Breast epithelium (tissue), 4 donors: ENCODE results near the gene SHISA6. TPM values are rescaled to one million over a fixed set of nuclear protein-coding genes. Genes with fewer than 3 reads are reported as not detected.

Source experiments
- DNase-seq, 2 donors: peaks; one replicate each; pipeline ENCODE4 v3.0.0-alpha.2; 2019; ENCODE audit warnings: low spot score in 2 of 2
- H3K27ac ChIP-seq, 2 donors: fragments of 200-600 bp; sonication (generic) in 1 of 2; one replicate each; pipeline ENCODE4 v1.5.1; 2016 to 2019; ENCODE audit warnings: mild to moderate bottlenecking in 1 of 2
- H3K27me3 ChIP-seq, 2 donors: fragments of 200-600 bp; sonication (generic) in 1 of 2; one replicate each; pipeline versions ENCODE4 v1.5.1 to v1.6.0; 2017 to 2019; ENCODE audit warnings: control low read depth in 1 of 2, mild to moderate bottlenecking in 1 of 2
- H3K36me3 ChIP-seq: fragments of 200-600 bp; one replicate; pipeline ENCODE4 v1.5.1; 2019
- H3K4me1 ChIP-seq, 2 donors: fragments of 200-600 bp; sonication (generic); one replicate each; pipeline ENCODE4 v1.5.1; 2016 to 2019; ENCODE audit warnings: control low read depth in 1 of 2
- H3K4me3 ChIP-seq, 3 donors: fragments of 200-600 bp; sonication (generic); 1 replicate in 2 of 3; 2 replicates in 1 of 3; pipeline ENCODE4 v1.5.1; 2016 to 2019; ENCODE audit warnings: mild to moderate bottlenecking in 3 of 3, moderate library complexity in 2 of 3
- H3K9me3 ChIP-seq, 2 donors: fragments of 200-600 bp; sonication (generic) in 1 of 2; one replicate each; pipeline ENCODE4 v1.5.1; 2016 to 2019; ENCODE audit warnings: control low read depth in 1 of 2
- POLR2A ChIP-seq: fragments of 450-650 bp; IDR thresholded peaks from one replicate; pipeline ENCODE4 v1.6.1; 2016; ENCODE audit warnings: antibody characterized with exemption, mild to moderate bottlenecking, moderate library complexity
- POLR2AphosphoS5 ChIP-seq, 3 donors: sonication (generic); formaldehyde crosslinking; IDR thresholded peaks; one replicate each; pipeline ENCODE4 v1.6.1; 2017; ENCODE audit warnings: antibody characterized with exemption in 3 of 3
- intact Hi-C: fragments of 100-400 bp; cut with DNase I; formaldehyde crosslinking; loops from one replicate; pipeline ENCODE4 v1.15.1; 2023; ENCODE audit warnings: low total_unique reads
- total RNA-seq, 3 donors: library from RNA; depleted of rRNA; stranded (reverse); fragments of >200 nt; gene quantifications; one replicate each; pipeline ENCODE4 v1.1.0, GENCODE V29; 2016
- TF ChIP-seq, protein P1 (sequence below), 3 donors: fragments of 450-650 bp; IDR thresholded peaks; one replicate each; pipeline ENCODE4 v1.5.1; 2016 to 2017; ENCODE audit warnings: antibody characterized with exemption in 3 of 3, mild to moderate bottlenecking in 3 of 3, moderate library complexity in 3 of 3

SHISA6 gene
- total RNA-seq, 3 donors from 2014 or later = 0.44 to 5.3 (median 3.3) TPM

DNA sequence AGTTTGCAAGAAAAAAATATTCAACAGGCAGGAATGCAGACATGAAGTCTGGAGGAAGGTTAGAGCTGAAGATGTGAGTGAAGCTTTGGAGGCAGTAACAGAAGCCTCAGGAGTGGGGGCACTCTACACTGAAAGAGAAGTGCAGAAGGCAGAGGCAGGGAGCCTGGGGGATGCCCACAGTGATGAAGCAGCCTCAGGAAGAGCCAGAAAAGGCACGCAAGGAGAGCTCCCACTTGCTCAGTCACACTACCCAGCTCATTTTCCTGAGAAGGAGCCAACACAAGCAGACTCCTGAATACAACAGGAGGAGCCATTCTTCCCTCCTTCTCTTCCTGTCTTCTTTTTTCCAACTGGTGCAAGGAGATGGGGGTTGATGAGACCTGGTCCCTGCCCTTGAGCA lies 312.1 kb downstream of the SHISA6 start:
- intact Hi-C loops = no loop called here
- no peak for DNase-seq
- Histone ChIP-seq H3K36me3 (no peaks in the 10 kb centered on the region), H3K27ac (no peak overlapping the region), H3K27me3 (no peaks in the 10 kb centered on the region), H3K4me3 (no peak overlapping the region), H3K4me1 (no peaks in the 10 kb centered on the region), H3K9me3 (no peaks in the 10 kb centered on the region)
- TF ChIP-seq, protein P1, sequence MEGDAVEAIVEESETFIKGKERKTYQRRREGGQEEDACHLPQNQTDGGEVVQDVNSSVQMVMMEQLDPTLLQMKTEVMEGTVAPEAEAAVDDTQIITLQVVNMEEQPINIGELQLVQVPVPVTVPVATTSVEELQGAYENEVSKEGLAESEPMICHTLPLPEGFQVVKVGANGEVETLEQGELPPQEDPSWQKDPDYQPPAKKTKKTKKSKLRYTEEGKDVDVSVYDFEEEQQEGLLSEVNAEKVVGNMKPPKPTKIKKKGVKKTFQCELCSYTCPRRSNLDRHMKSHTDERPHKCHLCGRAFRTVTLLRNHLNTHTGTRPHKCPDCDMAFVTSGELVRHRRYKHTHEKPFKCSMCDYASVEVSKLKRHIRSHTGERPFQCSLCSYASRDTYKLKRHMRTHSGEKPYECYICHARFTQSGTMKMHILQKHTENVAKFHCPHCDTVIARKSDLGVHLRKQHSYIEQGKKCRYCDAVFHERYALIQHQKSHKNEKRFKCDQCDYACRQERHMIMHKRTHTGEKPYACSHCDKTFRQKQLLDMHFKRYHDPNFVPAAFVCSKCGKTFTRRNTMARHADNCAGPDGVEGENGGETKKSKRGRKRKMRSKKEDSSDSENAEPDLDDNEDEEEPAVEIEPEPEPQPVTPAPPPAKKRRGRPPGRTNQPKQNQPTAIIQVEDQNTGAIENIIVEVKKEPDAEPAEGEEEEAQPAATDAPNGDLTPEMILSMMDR (IDR thresholded peaks at IDR 0.05) = no peak
- TF ChIP-seq POLR2AphosphoS5 (IDR thresholded peaks at IDR 0.05) (no peak), POLR2A (no peak)

DNA sequence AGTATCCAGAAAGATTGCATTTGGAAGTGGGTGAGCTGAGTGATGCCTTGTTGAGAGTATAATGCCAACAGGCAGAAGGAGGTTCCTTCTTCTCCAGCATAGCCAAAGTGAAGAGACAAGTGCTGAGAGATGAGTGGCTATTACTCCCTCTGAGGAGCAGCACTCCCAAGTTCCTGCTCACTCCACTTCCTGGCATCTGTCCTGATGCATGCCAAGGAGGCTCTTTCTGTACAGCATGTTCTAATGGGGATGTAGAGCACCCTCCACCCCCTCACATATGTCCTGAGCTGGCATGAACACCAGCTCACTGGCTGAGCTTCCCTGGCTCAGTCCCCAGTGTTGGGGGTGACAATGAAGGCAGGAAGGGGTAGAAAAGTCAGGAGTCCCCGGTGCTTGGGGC lies 313.0 kb downstream of the SHISA6 start:
- Histone ChIP-seq H3K4me3 (no peak overlapping the region), H3K36me3 (no peaks in the 10 kb centered on the region), H3K27me3 (no peaks in the 10 kb centered on the region), H3K9me3 (no peaks in the 10 kb centered on the region), H3K4me1 (no peaks in the 10 kb centered on the region), H3K27ac (no peak overlapping the region)
- no peak for TF ChIP-seq POLR2AphosphoS5 (IDR thresholded peaks at IDR 0.05)
- TF ChIP-seq POLR2A = no peak
- TF ChIP-seq, protein P1 (IDR thresholded peaks at IDR 0.05) = no peak
- intact Hi-C loops = no loop called here
- DNase-seq = peak in 1 of 2 donors; percentile 55

DNA sequence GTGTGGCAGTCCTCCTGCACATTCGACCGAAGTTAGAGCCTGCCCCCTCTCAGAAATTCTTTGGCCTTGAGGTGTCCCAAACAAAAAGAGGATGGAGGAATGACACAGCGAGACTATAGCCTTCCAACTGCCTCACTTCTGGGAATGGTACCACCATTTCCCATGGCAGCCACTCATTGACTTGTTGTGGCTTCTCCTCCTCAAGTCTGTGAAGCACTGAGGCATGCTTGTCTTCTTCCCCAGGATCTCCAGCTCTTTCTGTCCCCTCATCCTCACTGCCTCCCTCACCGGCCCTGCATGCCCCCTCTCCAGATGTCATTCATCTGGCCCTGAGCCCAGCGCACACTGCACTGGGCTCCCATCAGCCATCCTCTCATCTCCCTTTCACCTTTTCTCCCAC lies 313.5 kb downstream of the SHISA6 start:
- intact Hi-C loops = no loop called here
- Histone ChIP-seq H3K9me3 (no peaks in the 10 kb centered on the region), H3K27me3 (no peaks in the 10 kb centered on the region), H3K27ac (no peak overlapping the region), H3K4me1 (no peaks in the 10 kb centered on the region), H3K4me3 (no peak overlapping the region), H3K36me3 (no peaks in the 10 kb centered on the region)
- no peak for DNase-seq
- TF ChIP-seq, protein P1 (IDR thresholded peaks at IDR 0.05) = no peak
- TF ChIP-seq POLR2A = no peak
- no peak for TF ChIP-seq POLR2AphosphoS5 (IDR thresholded peaks at IDR 0.05)

DNA sequence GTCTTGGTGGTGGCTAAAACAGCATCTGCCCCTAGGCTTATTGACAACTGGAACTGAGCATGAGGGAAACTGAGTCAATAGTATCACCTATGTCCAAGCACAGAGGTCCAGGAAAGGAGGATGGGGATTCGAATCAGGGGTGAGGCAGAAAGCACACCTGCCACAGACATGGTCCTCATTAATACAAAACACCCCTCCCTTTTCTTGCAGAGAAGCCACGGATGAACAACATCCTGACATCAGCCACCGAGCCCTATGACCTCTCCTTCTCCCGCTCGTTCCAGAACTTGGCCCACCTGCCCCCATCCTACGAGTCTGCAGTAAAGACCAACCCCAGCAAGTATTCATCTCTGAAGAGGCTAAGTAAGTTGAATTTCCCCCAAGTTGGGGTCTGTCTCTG lies 314.5 kb downstream of the SHISA6 start:
- H3K27ac ChIP-seq = no peak overlapping the region
- no peak for DNase-seq
- no peak for TF ChIP-seq POLR2AphosphoS5 (IDR thresholded peaks at IDR 0.05)
- no peaks in the 10 kb centered on the region for H3K4me1 ChIP-seq
- H3K4me3 ChIP-seq = no peak overlapping the region
- no peaks in the 10 kb centered on the region for H3K36me3 ChIP-seq
- H3K27me3 ChIP-seq = no peaks in the 10 kb centered on the region
- intact Hi-C loops = no loop called here
- no peaks in the 10 kb centered on the region for H3K9me3 ChIP-seq

DNA sequence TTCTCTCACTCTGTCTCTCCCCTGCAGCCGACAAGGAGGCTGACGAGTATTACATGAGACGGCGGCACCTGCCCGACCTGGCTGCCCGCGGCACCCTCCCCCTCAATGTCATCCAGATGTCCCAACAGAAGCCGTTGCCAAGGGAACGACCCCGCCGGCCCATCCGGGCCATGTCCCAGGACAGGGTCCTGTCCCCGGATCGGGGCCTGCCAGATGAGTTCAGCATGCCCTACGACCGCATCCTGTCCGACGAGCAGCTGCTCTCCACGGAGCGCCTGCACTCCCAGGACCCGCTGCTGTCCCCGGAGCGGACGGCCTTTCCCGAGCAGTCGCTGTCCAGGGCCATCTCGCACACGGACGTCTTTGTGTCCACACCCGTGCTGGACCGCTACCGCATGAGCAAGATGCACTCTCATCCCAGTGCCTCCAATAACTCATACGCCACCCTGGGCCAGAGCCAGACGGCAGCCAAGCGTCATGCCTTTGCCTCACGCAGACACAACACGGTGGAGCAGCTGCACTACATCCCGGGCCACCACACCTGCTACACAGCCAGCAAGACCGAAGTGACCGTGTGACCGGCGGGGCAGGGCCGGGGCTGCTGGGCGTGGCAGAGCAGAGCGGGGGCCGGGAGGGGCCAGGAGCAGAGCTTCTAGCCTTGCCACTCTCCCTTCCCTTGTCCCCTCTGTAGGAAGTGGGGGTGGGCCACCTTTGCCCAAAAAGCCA lies 316.9 kb downstream of the SHISA6 start:
- Histone ChIP-seq H3K4me3 (no peak overlapping the region), H3K9me3 (no peaks in the 10 kb centered on the region), H3K27me3 (no peaks in the 10 kb centered on the region), H3K27ac (no peak overlapping the region), H3K36me3 (no peaks in the 10 kb centered on the region), H3K4me1 (no peaks in the 10 kb centered on the region)
- intact Hi-C loops = no loop called here
- no peak for TF ChIP-seq POLR2A
- TF ChIP-seq POLR2AphosphoS5 (IDR thresholded peaks at IDR 0.05) = no peak
- TF ChIP-seq, protein P1 (IDR thresholded peaks at IDR 0.05) = no peak
- no peak for DNase-seq
